ENCODE data around the gene TK2. TPM values are rescaled to one million over a fixed set of nuclear protein-coding genes. Genes with fewer than 3 reads are reported as not detected.

Gene TK2
- total and polyA plus RNA-seq, 4 donors, result 10.5 to 31.9 (median 21.0) TPM

- H3K4me3 ChIP-seq (ENCODE audit: low read depth in 1 of 3, low read length in 3 of 3), result no peak overlapping the region
- H3K36me3 ChIP-seq (ENCODE audit: control insufficient read depth in 4 of 4, insufficient read depth in 3 of 4, low read depth in 1 of 4, low read length in 3 of 4), result peaks cover 0 to 6% (median 1%) of the 10 kb centered on the region in 4 donors
- 95% methylated on average over 2 of the region's 2 CpGs for WGBS
- no peak overlapping the region for H3K27ac ChIP-seq (ENCODE audit: low read depth in 1 of 2, low read length in 2 of 2)
- peaks cover 0 to 7% (median under 1%) of the 10 kb centered on the region in 4 donors for H3K4me1 ChIP-seq (ENCODE audit: control insufficient read depth in 4 of 4, insufficient read depth in 4 of 4, low read length in 3 of 4)
- no peak for TF ChIP-seq HNF4G (IDR thresholded peaks at IDR 0.05)
- TF ChIP-seq RAD21 (IDR thresholded peaks at IDR 0.05), result no peak
- TF ChIP-seq ATF3 (IDR thresholded peaks at IDR 0.05), result no peak
- no peak for DNase-seq (ENCODE audit: low spot score)
- no peaks in the 10 kb centered on the region for H3K9me3 ChIP-seq (ENCODE audit: control insufficient read depth in 4 of 4, low read length in 3 of 4)
- no peaks in the 10 kb centered on the region for H3K27me3 ChIP-seq (ENCODE audit: control insufficient read depth in 4 of 4, insufficient read depth in 4 of 4, low read length in 3 of 4)
- H3K9ac ChIP-seq (ENCODE audit: low read depth in 1 of 2, low read length in 2 of 2), result peak overlapping the region in 1 of 2 donors; percentile 6
Measured at GRCh38 chr16:66563574-66564334, 13.8 kb upstream of the TK2 start.

GRCh38 chr16:66562986-66563385 lies 13.1 kb upstream of the TK2 start:
- peaks cover 0 to 6% (median 1%) of the 10 kb centered on the region in 4 donors for H3K36me3 ChIP-seq (ENCODE audit: control insufficient read depth in 4 of 4, insufficient read depth in 3 of 4, low read depth in 1 of 4, low read length in 3 of 4)
- H3K4me3 ChIP-seq (ENCODE audit: low read depth in 1 of 3, low read length in 3 of 3), result no peak overlapping the region
- WGBS, result 85% methylated on average over 2 of the region's 2 CpGs
- no peaks in the 10 kb centered on the region for H3K9me3 ChIP-seq (ENCODE audit: control insufficient read depth in 4 of 4, low read length in 3 of 4)
- H3K27ac ChIP-seq (ENCODE audit: low read depth in 1 of 2, low read length in 2 of 2), result no peak overlapping the region
- DNase-seq (ENCODE audit: low spot score), result no peak
- peaks cover 0 to 7% (median under 1%) of the 10 kb centered on the region in 4 donors for H3K4me1 ChIP-seq (ENCODE audit: control insufficient read depth in 4 of 4, insufficient read depth in 4 of 4, low read length in 3 of 4)
- H3K9ac ChIP-seq (ENCODE audit: low read depth in 1 of 2, low read length in 2 of 2), result no peak overlapping the region
- TF ChIP-seq ATF3 (IDR thresholded peaks at IDR 0.05) (no peak), FOXA1 (IDR thresholded peaks at IDR 0.05) (no peak), GABPA (IDR thresholded peaks at IDR 0.05 in 1 of 2, conservative IDR thresholded peaks at IDR 0.05 in 1 of 2) (no peak), HNF4G (IDR thresholded peaks at IDR 0.05) (no peak), TAF1 (conservative IDR thresholded peaks at IDR 0.05) (no peak), REST (IDR thresholded peaks at IDR 0.05) (no peak), ZBTB33 (IDR thresholded peaks at IDR 0.05) (no peak), RAD21 (IDR thresholded peaks at IDR 0.05) (no peak), MAX (IDR thresholded peaks at IDR 0.05) (no peak), FOXA2 (IDR thresholded peaks at IDR 0.05) (no peak), NR2F2 (IDR thresholded peaks at IDR 0.05) (no peak), SP1 (IDR thresholded peaks at IDR 0.05) (no peak), JUND (IDR thresholded peaks at IDR 0.05) (no peak), RXRA (IDR thresholded peaks at IDR 0.05) (no peak), EGR1 (IDR thresholded peaks at IDR 0.05; ENCODE audit: low read depth in 2 of 2) (no peak), CTCF (IDR thresholded peaks at IDR 0.05; ENCODE audit: low read depth, low read length, missing input control) (no peak), YY1 (IDR thresholded peaks at IDR 0.05) (no peak), HNF4A (conservative IDR thresholded peaks at IDR 0.05) (no peak)
- no peaks in the 10 kb centered on the region for H3K27me3 ChIP-seq (ENCODE audit: control insufficient read depth in 4 of 4, insufficient read depth in 4 of 4, low read length in 3 of 4)

All from liver (tissue), 9 donors.